ENCODE data around the gene MPG.

The MPG gene

DNA sequence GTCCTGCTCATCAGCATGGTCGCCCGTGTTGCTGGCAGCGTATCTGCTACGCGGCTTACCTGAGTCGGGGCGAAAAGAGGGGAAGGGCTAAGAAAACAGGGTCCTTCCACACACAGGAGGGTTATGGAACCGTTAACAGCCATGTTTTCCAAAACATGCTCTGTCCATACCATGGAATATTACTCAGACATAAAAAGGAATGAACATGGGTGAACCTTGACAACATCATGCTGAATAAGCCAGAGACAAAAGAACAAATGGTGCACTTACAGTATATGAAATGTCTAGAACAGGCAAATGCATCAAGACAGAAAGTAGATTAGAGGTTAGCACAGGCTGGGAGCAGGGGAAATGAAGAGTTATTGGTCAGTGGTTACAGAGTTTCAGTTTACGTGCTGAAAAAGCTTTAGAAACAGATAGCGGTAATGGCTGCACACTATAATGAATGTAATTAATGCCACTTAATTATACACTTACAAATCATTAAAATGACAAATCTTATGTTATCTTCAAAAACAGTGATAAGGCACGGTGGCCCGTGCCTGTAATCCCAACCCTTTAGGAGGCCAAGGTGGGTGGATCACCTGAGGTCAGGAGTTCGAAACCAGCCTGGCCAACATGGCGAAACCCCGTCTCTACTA is 52.6 kb downstream of the MPG start:
- TF ChIP-seq TCF12 (IDR thresholded peaks at IDR 0.05; ENCODE audit: low read depth) (no peak), EP300 (IDR thresholded peaks at IDR 0.05; ENCODE audit: borderline replicate concordance) (no peak), CREB1 (IDR thresholded peaks at IDR 0.05; ENCODE audit: low read depth) (no peak), TEAD4 (IDR thresholded peaks at IDR 0.05) (no peak), RAD21 (IDR thresholded peaks at IDR 0.05; ENCODE audit: low read depth) (no peak), FOXM1 (IDR thresholded peaks at IDR 0.05; ENCODE audit: borderline replicate concordance, low read depth) (no peak), ZBTB7A (IDR thresholded peaks at IDR 0.05; ENCODE audit: low read depth) (no peak), TAF1 (IDR thresholded peaks at IDR 0.05; ENCODE audit: low read depth) (no peak), CEBPB (IDR thresholded peaks at IDR 0.05) (no peak), EGR1 (IDR thresholded peaks at IDR 0.05) (no peak), NFIC (IDR thresholded peaks at IDR 0.05) (no peak), YY1 (IDR thresholded peaks at IDR 0.05; ENCODE audit: low read depth) (no peak)
- TF ChIP-seq, protein P1, sequence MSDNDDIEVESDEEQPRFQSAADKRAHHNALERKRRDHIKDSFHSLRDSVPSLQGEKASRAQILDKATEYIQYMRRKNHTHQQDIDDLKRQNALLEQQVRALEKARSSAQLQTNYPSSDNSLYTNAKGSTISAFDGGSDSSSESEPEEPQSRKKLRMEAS (IDR thresholded peaks at IDR 0.05): no peak
- TF ChIP-seq, protein P2, sequence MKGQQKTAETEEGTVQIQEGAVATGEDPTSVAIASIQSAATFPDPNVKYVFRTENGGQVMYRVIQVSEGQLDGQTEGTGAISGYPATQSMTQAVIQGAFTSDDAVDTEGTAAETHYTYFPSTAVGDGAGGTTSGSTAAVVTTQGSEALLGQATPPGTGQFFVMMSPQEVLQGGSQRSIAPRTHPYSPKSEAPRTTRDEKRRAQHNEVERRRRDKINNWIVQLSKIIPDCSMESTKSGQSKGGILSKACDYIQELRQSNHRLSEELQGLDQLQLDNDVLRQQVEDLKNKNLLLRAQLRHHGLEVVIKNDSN (IDR thresholded peaks at IDR 0.05): no peak
- TF ChIP-seq, protein P3, sequence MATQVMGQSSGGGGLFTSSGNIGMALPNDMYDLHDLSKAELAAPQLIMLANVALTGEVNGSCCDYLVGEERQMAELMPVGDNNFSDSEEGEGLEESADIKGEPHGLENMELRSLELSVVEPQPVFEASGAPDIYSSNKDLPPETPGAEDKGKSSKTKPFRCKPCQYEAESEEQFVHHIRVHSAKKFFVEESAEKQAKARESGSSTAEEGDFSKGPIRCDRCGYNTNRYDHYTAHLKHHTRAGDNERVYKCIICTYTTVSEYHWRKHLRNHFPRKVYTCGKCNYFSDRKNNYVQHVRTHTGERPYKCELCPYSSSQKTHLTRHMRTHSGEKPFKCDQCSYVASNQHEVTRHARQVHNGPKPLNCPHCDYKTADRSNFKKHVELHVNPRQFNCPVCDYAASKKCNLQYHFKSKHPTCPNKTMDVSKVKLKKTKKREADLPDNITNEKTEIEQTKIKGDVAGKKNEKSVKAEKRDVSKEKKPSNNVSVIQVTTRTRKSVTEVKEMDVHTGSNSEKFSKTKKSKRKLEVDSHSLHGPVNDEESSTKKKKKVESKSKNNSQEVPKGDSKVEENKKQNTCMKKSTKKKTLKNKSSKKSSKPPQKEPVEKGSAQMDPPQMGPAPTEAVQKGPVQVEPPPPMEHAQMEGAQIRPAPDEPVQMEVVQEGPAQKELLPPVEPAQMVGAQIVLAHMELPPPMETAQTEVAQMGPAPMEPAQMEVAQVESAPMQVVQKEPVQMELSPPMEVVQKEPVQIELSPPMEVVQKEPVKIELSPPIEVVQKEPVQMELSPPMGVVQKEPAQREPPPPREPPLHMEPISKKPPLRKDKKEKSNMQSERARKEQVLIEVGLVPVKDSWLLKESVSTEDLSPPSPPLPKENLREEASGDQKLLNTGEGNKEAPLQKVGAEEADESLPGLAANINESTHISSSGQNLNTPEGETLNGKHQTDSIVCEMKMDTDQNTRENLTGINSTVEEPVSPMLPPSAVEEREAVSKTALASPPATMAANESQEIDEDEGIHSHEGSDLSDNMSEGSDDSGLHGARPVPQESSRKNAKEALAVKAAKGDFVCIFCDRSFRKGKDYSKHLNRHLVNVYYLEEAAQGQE (IDR thresholded peaks at IDR 0.05; ENCODE audit: low read depth): no peak

DNA sequence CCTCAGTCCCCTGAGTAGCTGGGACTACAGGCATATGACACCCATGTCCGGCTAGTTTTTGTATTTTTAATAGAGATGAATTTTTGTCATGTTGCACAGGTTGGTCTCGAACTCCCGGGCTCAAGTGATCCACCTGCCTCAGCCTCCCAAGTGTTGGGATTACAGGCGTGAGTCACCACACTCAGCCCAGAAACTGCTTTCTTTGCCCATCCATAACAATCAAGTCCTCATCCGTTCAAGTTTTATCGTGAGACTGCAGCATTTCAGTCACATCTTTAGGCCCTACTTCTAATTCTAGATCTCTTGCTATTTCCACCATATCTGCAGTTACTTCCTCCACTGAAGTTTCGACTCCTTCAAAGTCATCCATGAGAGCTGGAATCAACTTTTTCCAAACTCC is 54.1 kb downstream of the MPG start:
- TF ChIP-seq, protein P2 (IDR thresholded peaks at IDR 0.05): no peak
- no peak for TF ChIP-seq FOXM1 (IDR thresholded peaks at IDR 0.05; ENCODE audit: borderline replicate concordance, low read depth)
- TF ChIP-seq, protein P1 (IDR thresholded peaks at IDR 0.05): no peak

DNA sequence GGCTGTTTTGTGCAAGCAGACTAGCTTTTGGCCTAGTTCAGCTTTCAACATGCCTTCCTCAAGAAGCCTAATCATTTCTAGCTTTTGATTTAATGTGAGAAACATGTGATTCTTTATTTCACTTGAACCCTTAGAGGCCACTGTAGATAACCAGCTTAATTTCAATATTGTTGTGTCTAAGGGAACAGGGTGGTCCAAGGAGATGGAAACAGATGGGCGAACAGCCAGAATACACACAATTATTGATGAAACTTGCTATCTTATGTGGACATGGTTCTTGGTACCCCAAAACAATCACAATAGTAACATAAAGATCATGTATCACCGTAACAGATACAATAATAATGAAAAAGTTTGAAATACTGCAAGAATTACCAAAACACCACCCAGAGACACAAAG is 55.7 kb downstream of the MPG start:
- TF ChIP-seq, protein P1 (IDR thresholded peaks at IDR 0.05): no peak
- no peak for TF ChIP-seq EP300 (IDR thresholded peaks at IDR 0.05; ENCODE audit: borderline replicate concordance)
- TF ChIP-seq TEAD4 (IDR thresholded peaks at IDR 0.05): no peak
- TF ChIP-seq, protein P2 (IDR thresholded peaks at IDR 0.05): no peak
- TF ChIP-seq YY1 (IDR thresholded peaks at IDR 0.05; ENCODE audit: low read depth): no peak
- no peak for TF ChIP-seq ZBTB7A (IDR thresholded peaks at IDR 0.05; ENCODE audit: low read depth)
- no peak for TF ChIP-seq TCF12 (IDR thresholded peaks at IDR 0.05; ENCODE audit: low read depth)
- no peak for TF ChIP-seq EGR1 (IDR thresholded peaks at IDR 0.05)
- TF ChIP-seq FOXM1 (IDR thresholded peaks at IDR 0.05; ENCODE audit: borderline replicate concordance, low read depth): no peak
- no peak for TF ChIP-seq TAF1 (IDR thresholded peaks at IDR 0.05; ENCODE audit: low read depth)

All from Ishikawa (cell line).